ENCODE data around the gene LTBP1.

LTBP1 gene

GRCh38 chr2:33358878-33359277, 412.1 kb downstream of the LTBP1 start:
- no peak for TF ChIP-seq FOXM1 (IDR thresholded peaks at IDR 0.05; ENCODE audit: borderline replicate concordance, low read depth)
- TF ChIP-seq EGR1 (IDR thresholded peaks at IDR 0.05), result no peak
- TF ChIP-seq TEAD4 (IDR thresholded peaks at IDR 0.05), result no peak
- TF ChIP-seq ZBTB7A (IDR thresholded peaks at IDR 0.05; ENCODE audit: low read depth), result no peak
- no peak for TF ChIP-seq REST (IDR thresholded peaks at IDR 0.05; ENCODE audit: low read depth)
- no peak for TF ChIP-seq CREB1 (IDR thresholded peaks at IDR 0.05; ENCODE audit: low read depth)

GRCh38 chr2:33363325-33364298, 416.9 kb downstream of the LTBP1 start:
- no peak for TF ChIP-seq TEAD4 (IDR thresholded peaks at IDR 0.05)
- no peak for TF ChIP-seq CEBPB (IDR thresholded peaks at IDR 0.05)
- no peak for TF ChIP-seq YY1 (IDR thresholded peaks at IDR 0.05; ENCODE audit: low read depth)
- TF ChIP-seq USF1 (IDR thresholded peaks at IDR 0.05), result no peak
- TF ChIP-seq EGR1 (IDR thresholded peaks at IDR 0.05), result no peak
- no peak for TF ChIP-seq ZBTB7A (IDR thresholded peaks at IDR 0.05; ENCODE audit: low read depth)
- TF ChIP-seq NFIC (IDR thresholded peaks at IDR 0.05), result no peak
- no peak for TF ChIP-seq RAD21 (IDR thresholded peaks at IDR 0.05; ENCODE audit: low read depth)
- no peak for TF ChIP-seq REST (IDR thresholded peaks at IDR 0.05; ENCODE audit: low read depth)
- no peak for TF ChIP-seq MAX (IDR thresholded peaks at IDR 0.05)

- TF ChIP-seq CREB1 (IDR thresholded peaks at IDR 0.05; ENCODE audit: low read depth) (no peak), TCF12 (IDR thresholded peaks at IDR 0.05; ENCODE audit: low read depth) (no peak)
These were observed 418.7 kb downstream of the LTBP1 start for GRCh38 chr2:33365264-33365970.

GRCh38 chr2:33366473-33366872, 419.7 kb downstream of the LTBP1 start:
- TF ChIP-seq YY1 (IDR thresholded peaks at IDR 0.05; ENCODE audit: low read depth), result no peak
- TF ChIP-seq NFIC (IDR thresholded peaks at IDR 0.05), result no peak
- no peak for TF ChIP-seq CREB1 (IDR thresholded peaks at IDR 0.05; ENCODE audit: low read depth)
- no peak for TF ChIP-seq FOXM1 (IDR thresholded peaks at IDR 0.05; ENCODE audit: borderline replicate concordance, low read depth)
- no peak for TF ChIP-seq USF1 (IDR thresholded peaks at IDR 0.05)
- no peak for TF ChIP-seq TEAD4 (IDR thresholded peaks at IDR 0.05)
- TF ChIP-seq REST (IDR thresholded peaks at IDR 0.05; ENCODE audit: low read depth), result no peak

GRCh38 chr2:33369191-33369590, 422.4 kb downstream of the LTBP1 start:
- no peak for TF ChIP-seq CEBPB (IDR thresholded peaks at IDR 0.05)
- no peak for TF ChIP-seq MAX (IDR thresholded peaks at IDR 0.05)

Data from Ishikawa (cell line).